ENCODE results near the gene TSPAN9. TPM values are rescaled to one million over a fixed set of nuclear protein-coding genes. Genes with fewer than 3 reads are reported as not detected.

The TSPAN9 gene
- total and polyA plus RNA-seq, 3 donors from 2014 or later = 14.2 to 23.5 (median 19.8) TPM

- no peaks in the 10 kb centered on the region for H3K9me3 ChIP-seq
- TF ChIP-seq POLR2A (IDR thresholded peaks at IDR 0.05) (no peak), CTCF (IDR thresholded peaks at IDR 0.05) (no peak)
- H3K36me3 ChIP-seq (ENCODE audit: low read depth, missing control alignments) = no peaks in the 10 kb centered on the region
- H3K4me3 ChIP-seq = no peak overlapping the region
- WGBS, 2 donors = 74 to 78% methylated on average over 9 to 11 of the region's 11 CpGs
- intact Hi-C loops (cut with DNase I; ENCODE audit: low total_unique reads) = no loop called here
- H3K27ac ChIP-seq = no peak overlapping the region
- no peaks in the 10 kb centered on the region for H3K27me3 ChIP-seq
- DNase-seq = no peak
- H3K4me1 ChIP-seq = peaks cover 3% of the 10 kb centered on the region
Measured at GRCh38 chr12:3049611-3050249, 27.4 kb upstream of the TSPAN9 start.

DNA sequence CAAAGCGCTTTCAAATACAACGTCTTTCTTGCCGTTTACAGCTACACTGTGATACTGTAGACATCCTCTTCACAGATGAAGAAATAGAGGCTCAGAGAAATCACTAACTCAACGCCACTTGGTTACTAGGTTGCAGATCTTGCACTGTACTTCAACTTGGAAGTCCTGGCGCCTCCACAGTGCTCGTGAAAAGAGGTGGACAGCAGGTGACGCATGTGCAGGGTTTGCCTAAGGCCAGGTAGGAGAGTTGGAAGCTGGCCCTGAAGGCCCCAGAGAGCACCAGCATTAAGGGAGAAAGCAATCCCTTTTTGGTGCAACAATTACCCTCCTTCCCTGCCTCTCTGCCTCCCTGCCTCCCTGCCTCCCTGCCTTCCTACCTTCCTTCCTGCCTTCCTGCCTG is 22.8 kb upstream of the TSPAN9 start:
- intact Hi-C loops (cut with DNase I; ENCODE audit: low total_unique reads) = no loop called here
- no peak overlapping the region for H3K4me3 ChIP-seq
- no peaks in the 10 kb centered on the region for H3K36me3 ChIP-seq (ENCODE audit: low read depth, missing control alignments)
- WGBS, 2 donors = 84 to 91% methylated on average over 7 of the region's 7 CpGs
- no peak for DNase-seq
- H3K27ac ChIP-seq = no peak overlapping the region
- H3K9me3 ChIP-seq = no peaks in the 10 kb centered on the region
- peaks cover 6% of the 10 kb centered on the region for H3K4me1 ChIP-seq
- TF ChIP-seq POLR2A (IDR thresholded peaks at IDR 0.05) (no peak), CTCF (IDR thresholded peaks at IDR 0.05) (no peak)
- H3K27me3 ChIP-seq = no peaks in the 10 kb centered on the region

GRCh38 chr12:3055026-3055703 is 22.0 kb upstream of the TSPAN9 start:
- Histone ChIP-seq H3K27me3 (no peaks in the 10 kb centered on the region), H3K4me3 (no peak overlapping the region), H3K36me3 (ENCODE audit: low read depth, missing control alignments) (no peaks in the 10 kb centered on the region), H3K4me1 (peaks cover 3% of the 10 kb centered on the region), H3K9me3 (no peaks in the 10 kb centered on the region), H3K27ac (no peak overlapping the region)
- DNase-seq = peak; percentile 47
- intact Hi-C loops (cut with DNase I; ENCODE audit: low total_unique reads) = no loop called here
- no peak for TF ChIP-seq POLR2A (IDR thresholded peaks at IDR 0.05)
- WGBS, 2 donors = 51 to 63% methylated on average over 12 of the region's 12 CpGs

DNA sequence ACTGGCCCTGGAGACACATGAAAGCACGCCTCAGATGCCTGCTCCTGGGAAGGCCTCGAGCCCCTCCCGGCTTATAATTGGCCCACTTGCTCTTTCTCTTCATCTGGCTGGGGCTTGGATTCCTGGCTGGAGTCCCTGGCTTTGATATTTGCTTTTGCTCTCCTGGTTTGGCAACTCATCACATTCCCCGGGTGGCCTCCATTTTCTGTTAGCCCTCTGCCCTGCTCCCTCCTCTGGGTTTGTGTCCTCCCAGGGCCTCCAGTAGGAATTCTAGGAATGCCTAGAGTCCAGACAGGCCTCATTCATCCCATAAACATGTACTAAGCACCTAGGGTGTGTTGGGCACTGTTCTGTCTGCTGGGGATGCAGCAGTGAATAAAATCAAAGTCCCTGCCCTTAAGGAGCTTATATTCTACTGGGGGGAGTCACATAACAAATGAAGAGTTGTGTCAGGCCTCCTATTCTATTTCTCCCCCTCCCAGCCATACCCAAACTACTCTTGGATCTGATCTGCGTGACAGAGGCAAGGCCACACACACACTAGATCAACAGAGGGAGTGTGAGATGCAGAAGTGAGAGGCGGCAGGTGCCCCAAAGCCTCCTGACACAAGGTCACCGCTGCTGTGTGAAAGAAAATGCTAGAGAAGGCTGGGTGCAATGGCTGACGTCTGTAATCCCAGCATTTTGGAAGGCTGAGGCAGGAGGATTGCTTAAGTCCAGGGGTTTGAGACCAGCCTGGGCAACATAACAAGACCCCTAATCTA is 21.3 kb upstream of the TSPAN9 start:
- no peak overlapping the region for H3K4me3 ChIP-seq
- H3K27me3 ChIP-seq = no peaks in the 10 kb centered on the region
- H3K27ac ChIP-seq = no peak overlapping the region
- DNase-seq = no peak
- H3K36me3 ChIP-seq (ENCODE audit: low read depth, missing control alignments) = no peaks in the 10 kb centered on the region
- H3K9me3 ChIP-seq = no peaks in the 10 kb centered on the region
- H3K4me1 ChIP-seq = peaks cover 3% of the 10 kb centered on the region
- WGBS, 2 donors = 77 to 84% methylated on average over 8 of the region's 8 CpGs
- intact Hi-C loops (cut with DNase I; ENCODE audit: low total_unique reads) = no loop called here
- TF ChIP-seq CTCF (IDR thresholded peaks at IDR 0.05) (no peak), POLR2A (IDR thresholded peaks at IDR 0.05) (no peak)

DNA sequence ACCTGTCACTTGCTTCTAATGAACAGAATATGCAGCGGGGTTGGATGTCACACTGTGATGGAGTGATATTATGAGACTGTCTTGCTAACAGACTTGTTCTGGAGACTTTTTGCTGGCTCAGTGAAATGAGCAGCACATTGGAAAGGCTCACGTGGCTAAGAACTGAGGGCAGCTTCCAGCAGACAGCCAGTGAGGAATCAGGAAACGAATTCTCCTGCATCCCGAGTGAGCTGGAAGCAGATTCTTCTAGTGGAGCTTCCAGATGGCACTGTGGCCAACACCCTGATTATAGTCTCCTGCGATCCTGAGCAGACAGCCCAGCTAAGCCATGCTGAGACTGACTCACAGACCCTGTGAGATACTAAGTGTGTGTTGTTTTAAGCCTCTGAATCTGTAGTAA is 16.1 kb upstream of the TSPAN9 start:
- Histone ChIP-seq H3K27ac (no peak overlapping the region), H3K27me3 (no peaks in the 10 kb centered on the region), H3K4me3 (no peak overlapping the region), H3K9me3 (no peaks in the 10 kb centered on the region), H3K4me1 (no peaks in the 10 kb centered on the region), H3K36me3 (ENCODE audit: low read depth, missing control alignments) (no peaks in the 10 kb centered on the region)
- TF ChIP-seq POLR2A (IDR thresholded peaks at IDR 0.05) (no peak), CTCF (IDR thresholded peaks at IDR 0.05) (no peak)
- intact Hi-C loops (cut with DNase I; ENCODE audit: low total_unique reads) = no loop called here
- no peak for DNase-seq
- 50 to 76% methylated on average over 5 of the region's 5 CpGs for WGBS, 2 donors

All from testis (tissue), 3 donors.